ENCODE measurements around the gene IL10RB.

Gene IL10RB

DNA sequence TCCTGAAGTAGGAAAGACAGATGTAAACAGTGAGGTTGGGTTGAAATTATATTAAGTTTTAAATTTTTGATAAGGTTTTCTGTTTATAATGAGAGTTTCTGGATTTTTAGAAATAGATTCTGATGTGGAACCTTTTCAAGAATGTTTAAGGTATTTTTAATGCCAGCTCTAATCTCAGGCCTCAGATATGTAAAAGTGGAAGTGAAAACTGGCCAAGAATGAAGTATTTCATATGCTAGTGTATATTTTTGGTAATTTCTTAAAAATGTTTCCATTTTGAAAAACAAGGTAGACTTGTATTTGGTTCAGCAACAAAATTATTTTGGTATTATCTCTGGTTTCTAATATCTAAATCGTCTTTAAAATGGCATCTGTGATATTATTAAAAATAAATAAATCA, 73.0 kb downstream of the IL10RB start:
- no peak for DNase-seq

DNA sequence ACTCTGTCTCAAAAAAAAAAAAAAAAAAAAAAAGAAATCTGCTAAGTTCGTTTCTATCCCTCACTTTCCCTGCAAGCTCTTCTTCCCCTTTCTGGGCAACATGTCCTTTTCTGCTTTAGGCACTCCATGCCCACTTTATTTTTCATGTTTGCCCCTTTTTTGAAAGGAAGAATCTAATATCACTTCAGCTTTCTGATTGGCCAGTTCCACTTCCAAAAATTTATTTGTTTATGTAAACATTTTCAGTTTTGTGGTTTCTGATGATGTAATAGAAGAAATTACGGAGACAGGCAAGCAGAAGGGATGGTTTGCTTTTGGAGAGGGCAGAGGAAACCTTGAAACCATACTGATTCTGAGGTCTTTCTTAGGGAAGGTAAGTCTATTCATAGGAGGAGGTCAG, 73.8 kb downstream of the IL10RB start:
- DNase-seq = no peak

DNA sequence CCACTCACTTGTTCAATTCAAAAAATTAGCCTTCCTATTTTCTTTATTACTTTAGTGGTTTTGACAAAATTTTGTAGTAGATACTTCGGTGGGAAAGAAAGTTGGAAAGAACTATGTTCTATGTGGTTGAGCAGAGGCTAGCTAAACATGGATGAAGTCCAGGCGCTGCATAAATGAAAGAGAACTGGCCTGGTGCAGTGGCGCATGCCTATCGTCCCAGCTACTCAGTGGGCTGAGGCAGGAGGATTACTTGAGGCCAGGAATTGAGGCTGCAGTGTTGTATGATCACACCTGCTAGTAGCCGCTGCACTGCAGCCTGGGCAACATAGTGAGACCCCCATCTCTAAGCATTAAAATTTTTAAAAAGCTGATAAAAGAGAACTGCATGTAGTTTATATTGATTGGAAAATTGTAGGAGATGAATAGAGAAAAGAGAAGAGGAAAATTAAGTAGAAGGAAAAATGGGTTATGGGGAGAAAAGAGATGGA, 79.6 kb downstream of the IL10RB start:
- no peak for DNase-seq
